ACC112 (cell line): ENCODE results near the gene RBM42.
"Not testable (repeated sequence)": the region's sequence is repeated elsewhere in the genome, so short reads cannot be mapped to it uniquely, and the experiment has no call there.

Experiments used
- H2AFZ ChIP-seq: fragments of 200-600 bp; sonication (generic); one replicate; pipeline ENCODE4 v1.6.0; 2017; ENCODE audit warnings: antibody characterized with exemption, low read length; ENCODE audit not compliant: unreplicated experiment
- H3K27ac ChIP-seq: fragments of 200-600 bp; sonication (generic); 2 replicates; pipeline ENCODE4 v1.5.1; 2014; ENCODE audit warnings: low read depth, mild to moderate bottlenecking, antibody characterized with exemption, low read length, moderate library complexity
- H3K27me3 ChIP-seq: fragments of 200-600 bp; sonication (generic); 2 replicates; pipeline ENCODE4 v1.6.1; 2014; ENCODE audit warnings: mild to moderate bottlenecking, antibody characterized with exemption, low read length, moderate library complexity, mixed read lengths; ENCODE audit not compliant: insufficient read depth
- H3K36me3 ChIP-seq: fragments of 200-600 bp; sonication (generic); 2 replicates; pipeline ENCODE4 v1.6.1; 2016; ENCODE audit warnings: mild to moderate bottlenecking, antibody characterized with exemption, low read length, moderate library complexity, mixed read lengths; ENCODE audit not compliant: insufficient read depth
- H3K4me1 ChIP-seq: fragments of 200-600 bp; sonication (generic); one replicate; pipeline ENCODE4 v1.6.1; 2016; ENCODE audit warnings: low read length, mixed read lengths; ENCODE audit not compliant: insufficient read depth, unreplicated experiment, control insufficient read depth
- H3K4me3 ChIP-seq: fragments of 200-600 bp; sonication (generic); 2 replicates; pipeline ENCODE4 v1.5.1; 2014; ENCODE audit warnings: mild to moderate bottlenecking, low read depth, low read length
- H3K79me2 ChIP-seq: fragments of 200-600 bp; sonication (generic); one replicate; pipeline ENCODE4 v1.6.0; 2016; ENCODE audit warnings: low read length; ENCODE audit not compliant: control insufficient read depth, unreplicated experiment, insufficient read depth

Gene RBM42

DNA sequence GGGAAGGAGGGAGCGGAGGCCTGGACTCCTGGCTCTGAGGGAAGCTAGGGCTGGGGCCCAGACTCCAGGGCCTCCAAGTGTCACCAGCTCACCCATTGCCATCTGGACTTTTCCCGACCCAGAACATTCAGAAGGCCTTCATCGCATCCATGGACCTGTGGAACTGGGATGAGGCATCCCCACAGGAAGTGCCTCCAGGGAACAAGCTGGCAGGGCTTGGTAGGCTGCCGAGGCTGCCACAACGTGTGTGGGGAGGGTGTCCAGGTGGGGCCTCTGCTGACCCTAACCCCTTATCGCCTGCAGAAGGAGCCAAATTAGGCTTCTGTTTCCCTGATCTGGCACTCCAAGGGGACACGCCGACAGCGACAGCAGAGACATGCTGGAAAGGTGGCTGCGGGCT, 13.5 kb downstream of the RBM42 start:
- Histone ChIP-seq H2AFZ (no peak overlapping the region), H3K36me3 (no peaks in the 10 kb centered on the region), H3K79me2 (no peaks in the 10 kb centered on the region), H3K27me3 (no peaks in the 10 kb centered on the region), H3K4me1 (peaks cover 5% of the 10 kb centered on the region), H3K4me3 (no peak overlapping the region), H3K27ac (no peak overlapping the region)

DNA sequence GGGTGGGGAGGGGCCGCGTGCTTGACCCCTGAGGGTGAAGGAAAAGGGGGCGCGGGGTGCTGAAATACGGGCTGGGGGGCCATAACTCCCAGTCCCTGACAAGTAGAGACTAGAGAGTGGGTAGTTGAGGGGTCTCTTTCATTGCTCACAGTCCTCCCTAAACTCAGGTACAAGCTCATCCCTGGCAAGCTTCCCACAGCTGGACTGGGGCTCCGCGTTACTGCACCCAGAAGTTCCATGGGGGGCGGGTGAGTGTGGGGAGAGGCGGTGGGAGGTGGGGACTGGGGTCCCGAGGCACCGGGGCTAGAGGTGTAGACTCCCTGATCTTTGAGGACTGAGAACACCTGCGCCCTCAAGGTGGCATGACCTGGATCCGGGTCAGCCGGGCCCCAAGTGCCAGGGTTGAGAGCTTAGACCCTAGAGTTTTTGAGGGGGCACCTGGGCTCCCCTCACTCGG, 14.0 kb downstream of the RBM42 start:
- no peaks in the 10 kb centered on the region for H3K79me2 ChIP-seq
- no peak overlapping the region for H3K27ac ChIP-seq
- H2AFZ ChIP-seq: peak overlapping the region; percentile 94
- H3K36me3 ChIP-seq: no peaks in the 10 kb centered on the region
- peak overlapping the region; percentile 74 for H3K4me3 ChIP-seq
- no peaks in the 10 kb centered on the region for H3K27me3 ChIP-seq
- H3K4me1 ChIP-seq: peaks cover 5% of the 10 kb centered on the region

DNA sequence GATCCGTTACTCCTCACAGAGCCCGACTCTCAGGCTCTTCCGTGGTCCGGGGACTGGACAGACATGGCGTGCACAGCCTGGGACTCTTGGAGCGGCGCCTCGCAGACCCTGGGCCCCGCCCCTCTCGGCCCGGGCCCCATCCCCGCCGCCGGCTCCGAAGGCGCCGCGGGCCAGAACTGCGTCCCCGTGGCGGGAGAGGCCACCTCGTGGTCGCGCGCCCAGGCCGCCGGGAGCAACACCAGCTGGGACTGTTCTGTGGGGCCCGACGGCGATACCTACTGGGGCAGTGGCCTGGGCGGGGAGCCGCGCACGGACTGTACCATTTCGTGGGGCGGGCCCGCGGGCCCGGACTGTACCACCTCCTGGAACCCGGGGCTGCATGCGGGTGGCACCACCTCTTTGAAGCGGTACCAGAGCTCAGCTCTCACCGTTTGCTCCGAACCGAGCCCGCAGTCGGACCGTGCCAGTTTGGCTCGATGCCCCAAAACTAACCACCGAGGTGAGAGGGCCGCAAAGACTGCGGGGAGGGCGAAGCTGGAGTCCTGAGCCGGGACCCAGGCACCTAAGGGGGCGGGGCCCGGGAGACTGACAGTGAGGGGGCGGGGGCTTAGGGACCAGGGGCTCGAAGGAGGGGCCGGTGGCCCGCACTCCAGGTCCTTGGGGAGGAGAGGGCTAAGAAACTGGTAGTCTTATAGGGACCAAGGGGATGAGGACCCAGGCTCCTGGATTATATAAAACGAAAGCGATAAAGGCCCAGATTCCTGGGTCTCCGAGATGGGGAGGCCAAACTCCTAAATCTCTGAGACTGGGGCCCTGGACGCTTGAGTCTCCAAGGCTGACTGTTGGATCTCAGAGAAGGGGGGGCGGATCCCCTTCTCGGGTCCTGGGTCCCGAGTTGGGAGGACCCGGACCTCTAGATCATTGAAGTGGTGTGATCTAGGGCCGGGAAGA, 14.7 kb downstream of the RBM42 start:
- Histone ChIP-seq H3K79me2 (peaks cover 4% of the 10 kb centered on the region), H3K36me3 (no peaks in the 10 kb centered on the region), H3K4me3 (peak overlapping the region; percentile 74), H3K27me3 (no peaks in the 10 kb centered on the region), H3K27ac (peak overlapping the region; percentile 16; the same call in 1 of the 2 replicates), H2AFZ (peak overlapping the region; percentile 94), H3K4me1 (peaks cover 5% of the 10 kb centered on the region)

DNA sequence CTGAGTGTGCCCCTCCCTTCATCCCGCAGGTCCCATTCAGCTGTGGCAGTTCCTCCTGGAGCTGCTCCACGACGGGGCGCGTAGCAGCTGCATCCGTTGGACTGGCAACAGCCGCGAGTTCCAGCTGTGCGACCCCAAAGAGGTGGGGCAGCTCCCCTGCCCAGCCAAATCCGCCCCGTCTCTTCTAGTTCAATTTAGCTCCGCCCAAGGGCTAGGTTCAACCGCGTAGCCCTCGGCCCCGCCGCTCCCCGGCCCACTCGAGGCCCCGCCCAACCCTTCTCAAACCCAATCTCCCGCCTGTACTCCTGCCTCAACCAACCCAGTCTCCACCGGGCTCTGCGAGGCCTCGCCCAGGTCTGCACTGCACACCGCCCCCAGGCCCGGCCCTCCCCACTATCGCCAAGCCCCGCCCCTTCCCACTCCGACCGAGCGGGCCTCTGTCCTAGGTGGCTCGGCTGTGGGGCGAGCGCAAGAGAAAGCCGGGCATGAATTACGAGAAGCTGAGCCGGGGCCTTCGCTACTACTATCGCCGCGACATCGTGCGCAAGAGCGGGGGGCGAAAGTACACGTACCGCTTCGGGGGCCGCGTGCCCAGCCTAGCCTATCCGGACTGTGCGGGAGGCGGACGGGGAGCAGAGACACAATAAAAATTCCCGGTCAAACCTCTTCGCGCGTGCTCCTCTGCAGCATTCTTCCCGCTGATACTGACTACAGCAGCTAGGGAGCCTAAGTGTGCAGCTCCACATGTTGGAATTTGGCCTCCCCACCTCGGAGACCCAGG, 15.6 kb downstream of the RBM42 start:
- Histone ChIP-seq H3K27ac (peak overlapping the region; percentile 16; the same call in 1 of the 2 replicates), H3K4me3 (peak overlapping the region; percentile 74), H3K27me3 (no peaks in the 10 kb centered on the region), H3K79me2 (peaks cover 12% of the 10 kb centered on the region), H2AFZ (peak overlapping the region; percentile 94), H3K4me1 (peaks cover 5% of the 10 kb centered on the region), H3K36me3 (no peaks in the 10 kb centered on the region)

DNA sequence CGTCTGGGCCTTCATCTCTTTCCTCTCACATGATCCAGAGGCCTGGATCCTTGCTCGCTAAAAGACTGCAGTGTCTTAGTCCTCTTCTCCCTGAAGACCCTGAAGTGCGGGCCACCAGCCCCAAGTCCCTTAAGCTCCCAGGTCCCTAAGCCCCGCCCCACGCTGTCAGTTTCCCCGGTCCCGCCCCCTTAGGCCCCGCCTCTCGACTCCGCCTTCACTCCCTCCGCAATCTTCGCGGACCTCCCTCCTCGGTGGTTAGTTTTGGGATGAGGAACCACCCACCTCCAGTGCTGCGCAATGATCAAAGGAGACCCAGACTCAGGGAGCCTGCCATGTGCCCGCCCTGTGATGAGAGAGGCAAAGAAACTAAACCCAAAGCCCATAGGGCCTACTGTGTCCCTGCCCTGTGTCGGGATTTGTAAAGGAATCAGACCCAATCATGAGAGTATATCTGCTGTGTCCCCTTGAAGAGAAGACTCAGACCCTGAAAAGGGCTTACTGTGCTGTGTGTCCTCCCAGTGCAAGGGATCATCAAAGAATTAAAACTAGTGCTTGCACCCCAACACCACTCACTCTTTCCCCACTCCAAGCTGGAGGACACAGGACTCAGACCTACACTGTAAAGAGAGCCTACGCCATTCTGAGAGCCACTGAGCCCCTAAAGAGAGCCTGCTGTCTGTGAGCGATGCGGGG, 16.3 kb downstream of the RBM42 start:
- H2AFZ ChIP-seq: peak overlapping the region; percentile 68
- no peaks in the 10 kb centered on the region for H3K27me3 ChIP-seq
- peaks cover 17% of the 10 kb centered on the region for H3K79me2 ChIP-seq
- H3K4me1 ChIP-seq: peaks cover 5% of the 10 kb centered on the region
- H3K4me3 ChIP-seq: peak overlapping the region; percentile 74
- H3K36me3 ChIP-seq: no peaks in the 10 kb centered on the region
- no peak overlapping the region for H3K27ac ChIP-seq

DNA sequence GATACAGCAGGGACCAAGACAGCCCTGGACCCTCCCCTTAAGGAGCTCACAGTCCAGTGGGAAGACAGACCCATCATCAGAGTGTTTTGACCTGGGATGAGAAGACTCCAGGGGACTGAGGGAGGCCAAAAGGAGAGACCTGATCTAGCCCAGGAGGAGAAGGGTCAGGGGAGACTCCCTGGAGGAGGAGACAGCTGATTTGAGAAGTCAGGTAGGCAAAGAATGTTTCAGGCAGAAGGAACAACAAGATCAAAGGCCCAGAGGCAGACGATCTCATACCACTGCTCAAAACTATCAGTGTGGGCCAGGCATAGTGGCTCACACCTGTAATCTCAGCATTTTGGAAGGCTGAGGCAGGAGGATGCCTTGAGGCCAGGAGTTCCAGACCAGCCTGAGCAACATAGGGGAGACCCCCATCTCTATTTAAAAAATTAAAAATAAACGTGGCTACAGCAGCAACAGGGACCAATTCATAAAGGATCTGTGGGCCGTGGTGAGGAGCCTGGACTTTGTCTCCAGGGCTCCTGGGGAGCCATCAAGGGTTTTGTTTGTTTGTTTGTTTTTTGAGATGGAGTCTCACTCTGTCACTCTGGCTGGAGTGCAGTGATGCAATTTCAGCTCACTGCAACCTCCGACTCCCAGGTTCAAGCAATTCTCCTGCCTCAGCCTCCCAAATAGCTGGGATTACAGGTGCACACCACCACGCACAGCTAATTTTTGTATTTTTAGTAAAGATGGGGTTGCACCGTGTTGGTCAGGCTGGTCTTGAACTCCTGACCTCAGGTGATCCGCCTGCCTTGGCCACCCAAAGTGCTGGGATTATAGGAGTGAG, 17.1 kb downstream of the RBM42 start:
- H3K4me3 ChIP-seq: no peak overlapping the region
- H3K36me3 ChIP-seq: no peaks in the 10 kb centered on the region
- H2AFZ ChIP-seq: no peak overlapping the region
- no peaks in the 10 kb centered on the region for H3K27me3 ChIP-seq
- peaks cover 24% of the 10 kb centered on the region for H3K79me2 ChIP-seq
- no peak overlapping the region for H3K27ac ChIP-seq
- peaks cover 5% of the 10 kb centered on the region for H3K4me1 ChIP-seq

DNA sequence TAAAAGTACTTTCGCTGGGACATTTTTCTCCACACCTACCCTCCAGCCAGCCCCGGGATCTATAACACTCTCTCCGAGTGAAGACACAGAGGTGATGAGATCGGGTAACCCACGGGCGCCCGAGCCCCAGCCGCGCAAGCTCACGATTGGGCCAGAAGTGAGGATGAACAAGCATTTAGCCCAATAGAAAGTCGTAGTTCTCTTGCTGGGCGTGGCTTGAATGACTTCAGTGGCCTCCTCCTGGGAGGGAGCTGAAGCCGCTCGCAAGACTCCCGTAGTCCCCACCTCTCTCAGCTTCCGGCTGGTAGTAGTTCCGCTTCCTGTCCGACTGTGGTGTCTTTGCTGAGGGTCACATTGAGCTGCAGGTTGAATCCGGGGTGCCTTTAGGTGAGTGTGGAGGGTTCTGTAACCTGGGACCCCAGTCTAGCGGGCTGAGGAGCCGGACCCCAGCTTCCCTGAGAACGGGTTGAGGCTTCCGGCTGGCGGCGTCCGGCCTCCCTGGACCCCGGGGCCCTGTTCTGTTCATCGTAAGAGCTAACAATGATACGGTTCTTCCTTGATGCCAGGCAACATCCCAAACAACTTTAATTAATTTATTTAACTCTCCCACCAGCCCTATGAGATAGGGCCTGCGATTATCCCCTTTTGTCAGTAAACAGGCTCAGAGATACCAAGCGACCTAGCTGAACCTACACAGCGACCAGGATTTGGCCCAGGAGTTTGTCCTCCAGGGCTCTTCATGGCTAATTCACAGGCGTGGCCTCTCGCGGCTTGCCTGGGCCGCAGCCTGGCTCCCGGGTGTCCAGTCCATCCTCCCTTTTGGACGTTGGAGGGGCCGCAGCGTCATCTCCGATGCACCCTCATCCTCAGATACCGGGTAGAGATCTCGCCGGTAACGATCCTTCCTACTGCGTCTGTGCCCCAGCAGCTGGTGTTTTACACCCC, 19.5 kb downstream of the RBM42 start, which contains the start of gene COX6B1:
Gene COX6B1, plus strand, starts transcription at position 307 of the 945 bp plus-strand sequence. CDS start 2,921 bp downstream, outside the sequence.
- Histone ChIP-seq H3K27ac (peak within 1 kb of the TSS; percentile 42; the same call in 1 of the 2 replicates), H3K4me3 (peak within 1 kb of the TSS; percentile 88), H3K4me1 (no peaks in the 10 kb centered on the region), H3K36me3 (no peaks in the 10 kb centered on the region), H2AFZ (peak within 1 kb of the TSS; percentile 76), H3K79me2 (peaks cover 24% of the 10 kb centered on the region), H3K27me3 (no peaks in the 10 kb centered on the region)

DNA sequence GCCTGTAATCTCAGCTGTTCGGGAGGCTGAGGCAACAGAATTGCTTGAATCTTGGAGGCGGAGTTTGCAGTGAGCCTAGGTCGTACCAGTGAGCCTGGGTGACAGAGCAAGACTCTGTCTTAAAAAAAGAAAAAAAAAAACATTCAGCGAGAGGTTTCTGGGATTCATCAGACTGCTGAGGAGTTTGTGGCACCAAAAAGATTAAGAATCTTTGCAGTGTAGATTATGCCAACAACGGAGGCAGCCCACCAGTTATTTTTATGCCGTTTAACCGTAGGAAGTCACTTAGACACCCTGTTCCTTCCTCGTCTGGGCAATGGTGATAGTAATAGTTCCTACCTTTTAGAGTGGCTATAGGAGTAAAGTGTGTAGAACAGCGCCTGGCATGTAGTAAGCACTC, 21.7 kb downstream of the RBM42 start:
- no peak overlapping the region for H2AFZ ChIP-seq
- H3K79me2 ChIP-seq: peaks cover 24% of the 10 kb centered on the region
- H3K4me3 ChIP-seq: no peak overlapping the region
- no peaks in the 10 kb centered on the region for H3K4me1 ChIP-seq
- H3K27me3 ChIP-seq: no peaks in the 10 kb centered on the region
- no peak overlapping the region for H3K27ac ChIP-seq
- no peaks in the 10 kb centered on the region for H3K36me3 ChIP-seq

DNA sequence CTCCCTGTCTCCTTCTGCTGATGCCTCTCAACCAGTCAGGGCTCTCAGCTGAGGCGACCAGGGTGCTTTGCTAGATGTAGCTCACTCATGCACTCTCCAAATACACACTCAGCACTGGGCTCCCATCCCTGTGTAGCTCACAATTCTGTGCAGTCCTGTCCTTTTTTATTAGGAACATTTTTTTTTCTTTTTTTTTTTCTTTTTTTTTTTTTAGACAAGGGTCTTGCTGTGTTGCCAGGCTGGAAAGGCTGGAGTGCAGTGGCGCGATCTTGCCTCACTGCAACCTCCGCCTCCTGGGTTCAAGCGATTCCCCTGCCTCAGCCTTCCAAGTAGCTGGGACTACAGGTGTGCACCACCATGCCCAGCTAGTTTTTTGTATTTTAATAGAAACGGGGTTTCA, 26.0 kb downstream of the RBM42 start:
- H3K4me1 ChIP-seq, H3K4me3 ChIP-seq, H2AFZ ChIP-seq, H3K27me3 ChIP-seq, H3K27ac ChIP-seq, H3K36me3 ChIP-seq, H3K79me2 ChIP-seq: not testable (repeated sequence)
